GM12878 (cell line): ENCODE results near the gene ACADVL. TPM values are rescaled to one million over a fixed set of nuclear protein-coding genes. Genes with fewer than 3 reads are reported as not detected.
A peak's percentile ranks its signal among the peaks of the same experiment; 100 is the strongest.

Experiments used
- BHLHE40 ChIP-seq, 2 experiments: fragments of 450-650 bp in 1 of 2; IDR thresholded peaks; 2 replicates each; pipeline ENCODE4 v1.6.1; 2011 to 2017; ENCODE audit warnings: low read depth in 2 of 2, borderline replicate concordance in 1 of 2, improper control_type of control experiment in 1 of 2, low read length in 1 of 2, mild to moderate bottlenecking in 1 of 2
- CBFB ChIP-seq: IDR thresholded peaks from 2 replicates; pipeline ENCODE4 v1.6.1; 2016; ENCODE audit warnings: antibody characterized with exemption, low read depth
- CBX5 ChIP-seq: sonication (generic); IDR thresholded peaks from 2 replicates; pipeline ENCODE4 v1.6.1; 2016; ENCODE audit warnings: low read depth, moderate library complexity, mild to moderate bottlenecking, inconsistent platforms
- EP300 ChIP-seq, 2 experiments: fragments of 150-350 bp in 1 of 2; IDR thresholded peaks; 2 replicates each; pipeline ENCODE4 v1.6.1; 2011 to 2012; ENCODE audit warnings: low read depth in 2 of 2, low read length in 2 of 2, borderline replicate concordance in 1 of 2, improper control_type of control experiment in 1 of 2, inconsistent platforms in 1 of 2; ENCODE audit not compliant: control insufficient read depth in 1 of 2
- ESRRA ChIP-seq: IDR thresholded peaks from 2 replicates; pipeline ENCODE4 v1.6.1; 2012; ENCODE audit warnings: mild to moderate bottlenecking, low read length, improper control_type of control experiment
- GATAD2B ChIP-seq: fragments of 450-650 bp; conservative IDR thresholded peaks from 2 replicates; pipeline ENCODE4 v1.6.1; 2017; ENCODE audit warnings: low read depth, mild to moderate bottlenecking, moderate library complexity
- HCFC1 ChIP-seq: fragments of 150-350 bp; IDR thresholded peaks from 2 replicates; pipeline ENCODE4 v1.6.1; 2014; ENCODE audit warnings: low read length
- HDAC6 ChIP-seq: fragments of 200-600 bp; sonication (generic); IDR thresholded peaks from one replicate; pipeline ENCODE4 v1.8.0; 2017; ENCODE audit warnings: antibody characterized with exemption; ENCODE audit not compliant: unreplicated experiment
- MXI1 ChIP-seq: fragments of 150-350 bp; IDR thresholded peaks from 2 replicates; pipeline ENCODE4 v1.6.1; 2011; ENCODE audit warnings: low read depth, mild to moderate bottlenecking, inconsistent platforms, low read length, improper control_type of control experiment
- NFIC ChIP-seq: IDR thresholded peaks from 2 replicates; pipeline ENCODE4 v1.6.1; 2012; ENCODE audit warnings: low read depth, mild to moderate bottlenecking, inconsistent platforms, low read length, moderate library complexity
- NFYA ChIP-seq: IDR thresholded peaks from 2 replicates; pipeline ENCODE4 v1.6.1; 2011; ENCODE audit warnings: low read depth, mild to moderate bottlenecking, low read length, improper control_type of control experiment, borderline replicate concordance
- NFYB ChIP-seq: IDR thresholded peaks from 2 replicates; pipeline ENCODE4 v1.6.1; 2011; ENCODE audit warnings: low read depth, mild to moderate bottlenecking, low read length, improper control_type of control experiment, moderate library complexity; ENCODE audit not compliant: insufficient read depth
- POLR2A ChIP-seq: IDR thresholded peaks from 2 replicates; pipeline ENCODE4 v1.6.1; 2011; ENCODE audit warnings: low read depth, mild to moderate bottlenecking, low read length
- RB1 ChIP-seq: fragments of 450-650 bp; formaldehyde crosslinking; IDR thresholded peaks from 2 replicates; pipeline ENCODE4 v1.6.1; 2017; ENCODE audit warnings: mild to moderate bottlenecking, borderline replicate concordance
- RELA ChIP-seq: fragments of 450-650 bp; IDR thresholded peaks from 2 replicates; pipeline ENCODE4 v1.8.0; 2014; ENCODE audit warnings: borderline replicate concordance; ENCODE audit not compliant: partially characterized antibody
- RUNX3 ChIP-seq: IDR thresholded peaks from 2 replicates; pipeline ENCODE4 v1.6.1; 2012; ENCODE audit warnings: low read length, inconsistent platforms
- SMARCA5 ChIP-seq: fragments of 450-650 bp; IDR thresholded peaks from 2 replicates; pipeline ENCODE4 v1.6.1; 2017; ENCODE audit warnings: mild to moderate bottlenecking
- SP1 ChIP-seq: IDR thresholded peaks from one replicate; pipeline ENCODE4 v1.6.1; 2011; ENCODE audit warnings: low read depth, low read length
- TARDBP ChIP-seq: IDR thresholded peaks from 2 replicates; pipeline ENCODE4 v1.6.1; 2016; ENCODE audit warnings: borderline replicate concordance
- ZBTB11 ChIP-seq: fragments of 450-650 bp; formaldehyde crosslinking; IDR thresholded peaks from 2 replicates; pipeline ENCODE4 v1.5.0; 2022; ENCODE audit warnings: mild to moderate bottlenecking, missing genetic modification characterization
- ZNF622 ChIP-seq: fragments of 450-650 bp; IDR thresholded peaks from 2 replicates; pipeline ENCODE4 v1.6.1; 2017; ENCODE audit warnings: mild to moderate bottlenecking, inconsistent platforms
- ZSCAN29 ChIP-seq: fragments of 450-650 bp; IDR thresholded peaks from 2 replicates; pipeline ENCODE4 v1.6.1; 2017; ENCODE audit warnings: mild to moderate bottlenecking, moderate library complexity
- polyA plus RNA-seq, 11 experiments: library from polyadenylated mRNA; depleted of rRNA in 4 of 11; unstranded in 6 of 11; stranded (reverse) in 5 of 11; fragments of >200 nt; fragmentation: Nextera tagmentation in 4 of 11; fragmentation: Illumina TruSeq in 1 of 11; extraction: Ambion mirVana in 4 of 11; extraction: Trizol in 1 of 11; gene quantifications; 1 replicate in 1 of 11; 2 replicates in 10 of 11; pipeline versions ENCODE4 v1.2.1 to v1.2.3, GENCODE V29; 2011 to 2016; ENCODE audit warnings: inconsistent platforms in 2 of 11, missing spikeins in 2 of 11, low read depth in 1 of 11
- total RNA-seq, 4 experiments: library from RNA; depleted of rRNA in 3 of 4; stranded (reverse); fragments of >200 nt in 3 of 4; fragmentation: Illumina TruSeq in 1 of 4; extraction: Trizol in 1 of 4; gene quantifications; 2 replicates each; pipeline versions ENCODE4 v1.2.1 to v1.2.3, GENCODE V29; 2013 to 2021
- TF ChIP-seq, protein P1 (sequence below): fragments of 450-650 bp; IDR thresholded peaks from 2 replicates; pipeline ENCODE4 v1.6.1; 2018; ENCODE audit warnings: borderline replicate concordance, mild to moderate bottlenecking; ENCODE audit not compliant: partially characterized antibody
- TF ChIP-seq, protein P2 (sequence below): fragments of 450-650 bp; IDR thresholded peaks from 2 replicates; pipeline ENCODE4 v1.6.1; 2018; ENCODE audit warnings: mild to moderate bottlenecking, low read depth, moderate library complexity; ENCODE audit not compliant: partially characterized antibody

The ACADVL gene
- total and polyA plus RNA-seq, 10 of the 15 experiments (the other 5 are each of a cell fraction or from before 2014, with no cell fraction given), result 25.4 to 232 (median 180) TPM

GRCh38 chr17:7213895-7214299 lies 5.8 kb upstream of the ACADVL start (continued):
- TF ChIP-seq ZNF622, result no peak
- no peak for TF ChIP-seq ZBTB11
- TF ChIP-seq ESRRA, result no peak
- TF ChIP-seq POLR2A, result no peak
- TF ChIP-seq MXI1, result peak; percentile 82; the same call in 1 of the 2 replicates
- 0 out of 4 replicates have a peak, but pooled peaks of 1 of the 2 experiments have one; percentile 9 for TF ChIP-seq BHLHE40 (IDR thresholded peaks at IDR 0.05; ENCODE audit: borderline replicate concordance in 1 of 2, low read depth in 2 of 2, low read length in 1 of 2)
- TF ChIP-seq CBX5, result no peak
- TF ChIP-seq NFYB, result no peak
- TF ChIP-seq HCFC1, result 0 out of 2 replicates have a peak, but pooled peaks have one; percentile 10
- no peak for TF ChIP-seq ZSCAN29
- TF ChIP-seq, protein P1, sequence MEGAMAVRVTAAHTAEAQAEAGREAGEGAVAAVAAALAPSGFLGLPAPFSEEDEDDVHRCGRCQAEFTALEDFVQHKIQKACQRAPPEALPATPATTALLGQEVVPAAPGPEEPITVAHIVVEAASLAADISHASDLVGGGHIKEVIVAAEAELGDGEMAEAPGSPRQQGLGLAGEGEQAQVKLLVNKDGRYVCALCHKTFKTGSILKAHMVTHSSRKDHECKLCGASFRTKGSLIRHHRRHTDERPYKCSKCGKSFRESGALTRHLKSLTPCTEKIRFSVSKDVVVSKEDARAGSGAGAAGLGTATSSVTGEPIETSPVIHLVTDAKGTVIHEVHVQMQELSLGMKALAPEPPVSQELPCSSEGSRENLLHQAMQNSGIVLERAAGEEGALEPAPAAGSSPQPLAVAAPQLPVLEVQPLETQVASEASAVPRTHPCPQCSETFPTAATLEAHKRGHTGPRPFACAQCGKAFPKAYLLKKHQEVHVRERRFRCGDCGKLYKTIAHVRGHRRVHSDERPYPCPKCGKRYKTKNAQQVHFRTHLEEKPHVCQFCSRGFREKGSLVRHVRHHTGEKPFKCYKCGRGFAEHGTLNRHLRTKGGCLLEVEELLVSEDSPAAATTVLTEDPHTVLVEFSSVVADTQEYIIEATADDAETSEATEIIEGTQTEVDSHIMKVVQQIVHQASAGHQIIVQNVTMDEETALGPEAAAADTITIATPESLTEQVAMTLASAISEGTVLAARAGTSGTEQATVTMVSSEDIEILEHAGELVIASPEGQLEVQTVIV, result no peak
- TF ChIP-seq SP1, result no peak
- no peak for TF ChIP-seq CBFB
- TF ChIP-seq NFIC, result no peak
- TF ChIP-seq EP300 (IDR thresholded peaks at IDR 0.05; ENCODE audit: borderline replicate concordance in 1 of 2, control insufficient read depth in 1 of 2, low read depth in 2 of 2, low read length in 2 of 2), result no peak
- TF ChIP-seq HDAC6, result no peak
- TF ChIP-seq GATAD2B, result no peak
- TF ChIP-seq RB1, result no peak
- TF ChIP-seq RELA, result peak; percentile 59
- no peak for TF ChIP-seq RUNX3
- TF ChIP-seq SMARCA5, result peak; percentile 81
- TF ChIP-seq, protein P2, sequence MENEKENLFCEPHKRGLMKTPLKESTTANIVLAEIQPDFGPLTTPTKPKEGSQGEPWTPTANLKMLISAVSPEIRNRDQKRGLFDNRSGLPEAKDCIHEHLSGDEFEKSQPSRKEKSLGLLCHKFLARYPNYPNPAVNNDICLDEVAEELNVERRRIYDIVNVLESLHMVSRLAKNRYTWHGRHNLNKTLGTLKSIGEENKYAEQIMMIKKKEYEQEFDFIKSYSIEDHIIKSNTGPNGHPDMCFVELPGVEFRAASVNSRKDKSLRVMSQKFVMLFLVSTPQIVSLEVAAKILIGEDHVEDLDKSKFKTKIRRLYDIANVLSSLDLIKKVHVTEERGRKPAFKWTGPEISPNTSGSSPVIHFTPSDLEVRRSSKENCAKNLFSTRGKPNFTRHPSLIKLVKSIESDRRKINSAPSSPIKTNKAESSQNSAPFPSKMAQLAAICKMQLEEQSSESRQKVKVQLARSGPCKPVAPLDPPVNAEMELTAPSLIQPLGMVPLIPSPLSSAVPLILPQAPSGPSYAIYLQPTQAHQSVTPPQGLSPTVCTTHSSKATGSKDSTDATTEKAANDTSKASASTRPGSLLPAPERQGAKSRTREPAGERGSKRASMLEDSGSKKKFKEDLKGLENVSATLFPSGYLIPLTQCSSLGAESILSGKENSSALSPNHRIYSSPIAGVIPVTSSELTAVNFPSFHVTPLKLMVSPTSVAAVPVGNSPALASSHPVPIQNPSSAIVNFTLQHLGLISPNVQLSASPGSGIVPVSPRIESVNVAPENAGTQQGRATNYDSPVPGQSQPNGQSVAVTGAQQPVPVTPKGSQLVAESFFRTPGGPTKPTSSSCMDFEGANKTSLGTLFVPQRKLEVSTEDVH, result no peak
- no peak for TF ChIP-seq TARDBP
- no peak for TF ChIP-seq NFYA
